ENCODE data around the gene MCCD1. TPM values are rescaled to one million over a fixed set of nuclear protein-coding genes. Genes with fewer than 3 reads are reported as not detected.
A peak's percentile ranks its signal among the peaks of the same experiment; 100 is the strongest.

The MCCD1 gene
- polyA plus RNA-seq, 2 of the 4 experiments (the other 2 are of a cell fraction) = not detected

DNA sequence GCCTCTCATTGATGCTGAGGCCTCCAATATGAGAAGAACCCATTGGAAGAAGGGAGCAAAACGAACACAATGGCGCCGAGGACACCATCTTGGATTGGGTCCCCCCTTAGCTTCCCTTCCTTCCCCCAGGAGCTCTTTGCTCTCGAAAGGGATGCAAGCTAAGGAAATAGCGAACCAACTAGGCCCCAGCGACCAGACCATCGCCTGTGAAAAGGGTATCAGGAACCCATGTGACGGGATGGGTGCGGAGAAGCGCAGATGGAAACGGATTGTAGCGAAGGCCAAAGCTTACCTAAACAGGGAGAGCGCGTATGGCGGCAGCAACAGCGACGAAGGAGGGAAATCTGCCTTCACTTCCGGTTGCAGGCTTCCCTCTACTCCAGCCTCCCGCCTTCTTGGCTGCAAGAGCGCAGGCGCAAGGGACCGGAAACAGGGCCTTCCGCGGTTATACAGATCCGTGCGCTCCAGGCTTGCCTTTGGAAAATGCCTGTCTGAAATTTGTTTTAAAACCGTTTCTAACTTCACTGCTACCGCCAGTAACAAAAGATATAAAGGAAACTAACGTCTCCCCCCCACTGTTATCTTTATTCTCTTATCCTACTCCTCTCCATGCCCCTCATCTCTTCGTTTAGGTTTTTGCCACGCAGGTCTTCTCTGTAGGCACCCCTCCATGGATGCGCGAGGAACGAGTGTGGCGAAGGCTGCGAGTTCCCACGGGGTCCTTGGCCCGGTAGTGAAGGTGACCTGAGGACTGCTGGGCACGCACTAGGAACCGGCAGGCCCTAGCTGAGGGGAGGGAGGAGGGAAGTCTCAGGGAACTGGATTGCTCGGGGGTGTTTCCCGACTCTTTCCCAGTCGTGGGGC is 13.1 kb downstream of the MCCD1 start, which contains the start of gene DDX39B:
TSS of gene DDX39B (minus strand) at position 346 of the 864 bp plus-strand sequence. CDS start 1,471 bp downstream, outside the sequence.
- Histone ChIP-seq H3K27ac (peak within 1 kb of the TSS; percentile 94 to 96), H3K4me1 (peaks cover 28% of the 10 kb centered on the region), H3K9me3 (no peaks in the 10 kb centered on the region), H3K4me3 (peak within 1 kb of the TSS; percentile 81), H3K4me2 (peak within 1 kb of the TSS; percentile 97)
- TF ChIP-seq, protein P1, sequence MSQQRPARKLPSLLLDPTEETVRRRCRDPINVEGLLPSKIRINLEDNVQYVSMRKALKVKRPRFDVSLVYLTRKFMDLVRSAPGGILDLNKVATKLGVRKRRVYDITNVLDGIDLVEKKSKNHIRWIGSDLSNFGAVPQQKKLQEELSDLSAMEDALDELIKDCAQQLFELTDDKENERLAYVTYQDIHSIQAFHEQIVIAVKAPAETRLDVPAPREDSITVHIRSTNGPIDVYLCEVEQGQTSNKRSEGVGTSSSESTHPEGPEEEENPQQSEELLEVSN (IDR thresholded peaks at IDR 0.05; ENCODE audit: borderline replicate concordance, low read depth) = peak; percentile 77
- TF ChIP-seq NFE2L2 (conservative IDR thresholded peaks at IDR 0.05; ENCODE audit: low read length) (no peak), CEBPB (IDR thresholded peaks at IDR 0.05) (no peak), KDM1A (IDR thresholded peaks at IDR 0.05; ENCODE audit: low read depth) (no peak), GATA3 (IDR thresholded peaks at IDR 0.05; ENCODE audit: borderline replicate concordance) (no peak), RNF2 (IDR thresholded peaks at IDR 0.05; ENCODE audit: borderline replicate concordance, low read depth) (no peak), JUN (IDR thresholded peaks at IDR 0.05) (peak; percentile 94), POLR2A (IDR thresholded peaks at IDR 0.05; ENCODE audit: low read length) (peak; percentile 87), FOSB (CRISPR knock-in tag; IDR thresholded peaks at IDR 0.05) (no peak), ESRRA (IDR thresholded peaks at IDR 0.05; ENCODE audit: borderline replicate concordance, low read length) (peak; percentile 84), KDM5A (IDR thresholded peaks at IDR 0.05) (0 out of 2 replicates have a peak, but pooled peaks have one; percentile 13), FOXS1 (CRISPR knock-in tag; IDR thresholded peaks at IDR 0.05) (0 out of 2 replicates have a peak, but pooled peaks have one; percentile 29), PHF8 (IDR thresholded peaks at IDR 0.05; ENCODE audit: borderline replicate concordance, low read depth) (peak; percentile 33; the same call in 1 of the 2 replicates), HOXB5 (CRISPR knock-in tag; IDR thresholded peaks at IDR 0.05) (peak; percentile 40; the same call in 1 of the 2 replicates)
- TF ChIP-seq, protein P2, sequence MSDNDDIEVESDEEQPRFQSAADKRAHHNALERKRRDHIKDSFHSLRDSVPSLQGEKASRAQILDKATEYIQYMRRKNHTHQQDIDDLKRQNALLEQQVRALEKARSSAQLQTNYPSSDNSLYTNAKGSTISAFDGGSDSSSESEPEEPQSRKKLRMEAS (IDR thresholded peaks at IDR 0.05) = peak; percentile 93
- TF ChIP-seq, protein P3, sequence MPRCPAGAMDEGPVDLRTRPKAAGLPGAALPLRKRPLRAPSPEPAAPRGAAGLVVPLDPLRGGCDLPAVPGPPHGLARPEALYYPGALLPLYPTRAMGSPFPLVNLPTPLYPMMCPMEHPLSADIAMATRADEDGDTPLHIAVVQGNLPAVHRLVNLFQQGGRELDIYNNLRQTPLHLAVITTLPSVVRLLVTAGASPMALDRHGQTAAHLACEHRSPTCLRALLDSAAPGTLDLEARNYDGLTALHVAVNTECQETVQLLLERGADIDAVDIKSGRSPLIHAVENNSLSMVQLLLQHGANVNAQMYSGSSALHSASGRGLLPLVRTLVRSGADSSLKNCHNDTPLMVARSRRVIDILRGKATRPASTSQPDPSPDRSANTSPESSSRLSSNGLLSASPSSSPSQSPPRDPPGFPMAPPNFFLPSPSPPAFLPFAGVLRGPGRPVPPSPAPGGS (IDR thresholded peaks at IDR 0.05) = peak; percentile 51; the same call in 2 of the 3 replicates
- TF ChIP-seq, protein P4, sequence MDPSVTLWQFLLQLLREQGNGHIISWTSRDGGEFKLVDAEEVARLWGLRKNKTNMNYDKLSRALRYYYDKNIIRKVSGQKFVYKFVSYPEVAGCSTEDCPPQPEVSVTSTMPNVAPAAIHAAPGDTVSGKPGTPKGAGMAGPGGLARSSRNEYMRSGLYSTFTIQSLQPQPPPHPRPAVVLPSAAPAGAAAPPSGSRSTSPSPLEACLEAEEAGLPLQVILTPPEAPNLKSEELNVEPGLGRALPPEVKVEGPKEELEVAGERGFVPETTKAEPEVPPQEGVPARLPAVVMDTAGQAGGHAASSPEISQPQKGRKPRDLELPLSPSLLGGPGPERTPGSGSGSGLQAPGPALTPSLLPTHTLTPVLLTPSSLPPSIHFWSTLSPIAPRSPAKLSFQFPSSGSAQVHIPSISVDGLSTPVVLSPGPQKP (IDR thresholded peaks at IDR 0.05; ENCODE audit: low read depth, low read length) = peak; percentile 32; the same call in 1 of the 2 replicates
- TF ChIP-seq, protein P5, sequence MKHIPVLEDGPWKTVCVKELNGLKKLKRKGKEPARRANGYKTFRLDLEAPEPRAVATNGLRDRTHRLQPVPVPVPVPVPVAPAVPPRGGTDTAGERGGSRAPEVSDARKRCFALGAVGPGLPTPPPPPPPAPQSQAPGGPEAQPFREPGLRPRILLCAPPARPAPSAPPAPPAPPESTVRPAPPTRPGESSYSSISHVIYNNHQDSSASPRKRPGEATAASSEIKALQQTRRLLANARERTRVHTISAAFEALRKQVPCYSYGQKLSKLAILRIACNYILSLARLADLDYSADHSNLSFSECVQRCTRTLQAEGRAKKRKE (CRISPR knock-in tag; IDR thresholded peaks at IDR 0.05; ENCODE audit: low read depth) = peak; percentile 27; the same call in 1 of the 2 replicates
- ChIA-PET POLR2A (interaction anchor here (0.9 to 1.8 kb wide), 12 partner anchors 10 to 285 kb away, joined by 3 to 8 read pairs (median 4); partner anchors contain the start of genes BAG6, C6orf47, HSPA1B and PRRC2A), CTCF (interaction anchor here (1.0 to 15.7 kb wide), 8 partner anchors 9 to 142 kb away, joined by 3 to 331 read pairs (median 5); partner anchors contain the start of genes MICB and NCR3)
- WGBS (ENCODE audit: missing lambda C conversion rate) = 1% methylated on average over 36 of the region's 43 CpGs
- DNase-seq (ENCODE audit: low read depth in 1 of 2, low spot score in 1 of 2) (peak; percentile 81 to 97), ATAC-seq (peak; percentile 79 to 90), FAIRE-seq (no peak)

DNA sequence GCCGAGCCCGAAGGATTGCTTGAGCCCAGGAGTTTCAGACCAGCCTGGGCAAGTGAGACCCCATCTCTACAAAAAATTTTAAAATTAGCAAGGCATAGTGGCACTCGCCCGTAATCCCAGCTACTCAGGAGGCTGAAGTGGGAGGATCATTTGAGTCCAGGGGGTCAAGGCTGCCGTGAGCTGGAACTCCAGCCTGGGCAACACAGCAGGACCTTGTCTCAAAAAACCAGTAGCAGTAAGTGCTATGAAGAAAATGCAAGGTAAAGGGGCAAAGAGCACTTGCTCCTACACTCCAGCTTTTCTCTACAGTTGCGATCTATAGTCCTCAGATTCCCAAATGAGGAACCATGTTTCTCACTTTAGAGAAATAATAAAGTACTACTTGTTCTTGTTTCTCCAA is 14.9 kb downstream of the MCCD1 start:
- TF ChIP-seq CBX8 (IDR thresholded peaks at IDR 0.05) (no peak), CHD4 (IDR thresholded peaks at IDR 0.05; ENCODE audit: borderline replicate concordance) (no peak), HEYL (CRISPR knock-in tag; IDR thresholded peaks at IDR 0.05) (no peak), PHF8 (IDR thresholded peaks at IDR 0.05; ENCODE audit: borderline replicate concordance, low read depth) (no peak), RAD21 (conservative IDR thresholded peaks at IDR 0.05 in 1 of 2, IDR thresholded peaks at IDR 0.05 in 1 of 2) (no peak), CEBPB (IDR thresholded peaks at IDR 0.05) (no peak), POLR2AphosphoS2 (conservative IDR thresholded peaks at IDR 0.05; ENCODE audit: low read length) (no peak), ESRRA (IDR thresholded peaks at IDR 0.05; ENCODE audit: borderline replicate concordance, low read length) (no peak), NFE2L2 (conservative IDR thresholded peaks at IDR 0.05; ENCODE audit: low read length) (no peak), SREBF2 (IDR thresholded peaks at IDR 0.05) (no peak), FOXS1 (CRISPR knock-in tag; IDR thresholded peaks at IDR 0.05) (no peak), KDM5A (IDR thresholded peaks at IDR 0.05) (no peak), ZC3H11A (IDR thresholded peaks at IDR 0.05) (no peak), EHMT2 (IDR thresholded peaks at IDR 0.05; ENCODE audit: low read depth) (no peak), HDAC2 (IDR thresholded peaks at IDR 0.05) (no peak), FOSL2 (IDR thresholded peaks at IDR 0.05) (no peak), FOSL2 (CRISPR knock-in tag; IDR thresholded peaks at IDR 0.05) (no peak), HOXB5 (CRISPR knock-in tag; IDR thresholded peaks at IDR 0.05) (no peak)
- TF ChIP-seq, protein P6, sequence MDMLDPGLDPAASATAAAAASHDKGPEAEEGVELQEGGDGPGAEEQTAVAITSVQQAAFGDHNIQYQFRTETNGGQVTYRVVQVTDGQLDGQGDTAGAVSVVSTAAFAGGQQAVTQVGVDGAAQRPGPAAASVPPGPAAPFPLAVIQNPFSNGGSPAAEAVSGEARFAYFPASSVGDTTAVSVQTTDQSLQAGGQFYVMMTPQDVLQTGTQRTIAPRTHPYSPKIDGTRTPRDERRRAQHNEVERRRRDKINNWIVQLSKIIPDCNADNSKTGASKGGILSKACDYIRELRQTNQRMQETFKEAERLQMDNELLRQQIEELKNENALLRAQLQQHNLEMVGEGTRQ (IDR thresholded peaks at IDR 0.05) = no peak
- H3K9me3 ChIP-seq = no peaks in the 10 kb centered on the region
- H3K4me3 ChIP-seq = no peak overlapping the region
- peaks cover 31% of the 10 kb centered on the region for H3K4me1 ChIP-seq
- 85% methylated on average over 6 of the region's 6 CpGs for WGBS (ENCODE audit: missing lambda C conversion rate)
- ATAC-seq = no peak
- no peak overlapping the region for H3K27ac ChIP-seq
- no peak for FAIRE-seq
- POLR2A ChIA-PET = no interaction called here
- CTCF ChIA-PET = interaction anchor here (15.7 kb wide), 1 partner anchor 54 kb away, joined by 331 read pairs; the partner anchor contains the start of gene NCR3
- H3K4me2 ChIP-seq = no peak overlapping the region
- no peak for DNase-seq (ENCODE audit: low read depth in 1 of 2, low spot score in 1 of 2)

Data from A549 (cell line).